HG02970 (cell line): Measurements from ENCODE around the gene ZNF558.
"Not testable (repeated sequence)": the region's sequence is repeated elsewhere in the genome, so short reads cannot be mapped to it uniquely, and the experiment has no call there.

Experiments
- ATAC-seq: cut with Tn5 transposase; IDR thresholded peaks from one replicate; pipeline ENCODE4 v1.9.1; 2021; ENCODE audit warnings: mild to moderate bottlenecking, moderate library complexity, moderate number of reproducible peaks; ENCODE audit not compliant: unreplicated experiment, low FRiP score

ZNF558 gene

GRCh38 chr19:8811315-8812172, 20.6 kb downstream of the ZNF558 start:
- ATAC-seq: no peak

DNA sequence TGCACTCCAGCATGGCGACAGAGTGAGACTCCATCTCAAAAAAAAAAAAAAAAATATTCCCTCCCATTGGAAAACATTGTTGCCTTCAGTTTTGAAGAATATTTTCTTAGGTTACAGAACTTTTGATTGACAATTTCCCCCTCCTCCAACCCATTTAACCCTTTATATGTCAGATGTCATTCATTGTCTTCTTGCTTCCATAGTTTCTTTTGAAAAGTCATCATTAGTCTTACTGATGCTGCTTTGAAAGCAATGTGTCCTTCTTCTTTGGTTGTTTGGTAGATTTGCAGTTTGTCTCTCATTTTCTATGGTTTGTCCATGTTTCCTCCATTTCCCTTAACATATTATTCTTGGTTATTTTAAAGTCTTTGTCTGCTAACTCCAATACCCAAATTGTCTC, 25.4 kb downstream of the ZNF558 start:
- no peak for ATAC-seq

DNA sequence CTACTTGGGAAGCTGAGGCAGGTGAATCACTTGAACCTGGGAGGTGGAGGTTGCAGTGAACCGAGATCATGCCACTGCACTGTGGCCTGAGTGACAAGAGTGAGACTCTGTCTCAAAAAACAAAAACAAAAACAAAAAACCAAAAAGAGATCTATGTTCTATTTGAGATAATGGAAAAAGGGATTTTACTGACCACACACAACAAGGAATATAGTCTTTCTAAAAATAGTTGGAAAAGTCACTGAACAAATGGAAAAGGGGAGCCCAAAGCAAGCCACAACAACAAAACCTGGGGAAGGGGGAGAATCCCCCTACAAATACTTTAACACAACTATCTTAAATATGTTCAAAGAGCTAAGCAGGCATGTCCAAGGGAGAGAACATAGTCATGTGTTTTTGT, 37.3 kb downstream of the ZNF558 start:
- no peak for ATAC-seq

DNA sequence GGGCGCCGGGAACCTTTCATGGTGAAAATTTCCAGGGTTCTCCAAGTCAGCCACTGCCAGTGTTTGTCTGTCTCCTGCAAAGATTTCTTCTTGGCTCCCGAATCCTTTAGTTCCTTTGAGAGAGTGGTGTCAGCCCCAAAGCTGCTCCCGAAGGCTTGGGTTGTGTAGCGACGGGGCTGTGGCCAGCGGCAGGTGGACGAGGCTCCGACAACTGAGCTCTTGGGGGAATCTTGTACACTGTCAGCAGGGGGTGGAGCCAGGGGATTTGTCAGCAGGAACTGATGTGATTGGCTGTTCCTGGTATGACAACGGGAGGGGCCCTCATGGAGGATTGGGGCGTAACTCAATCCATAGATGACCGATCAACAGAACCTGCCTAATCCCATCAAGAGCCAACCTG, 58.5 kb downstream of the ZNF558 start:
- not testable (repeated sequence) for ATAC-seq

GRCh38 chr19:8769265-8769664, 62.8 kb downstream of the ZNF558 start:
- ATAC-seq: not testable (repeated sequence)

DNA sequence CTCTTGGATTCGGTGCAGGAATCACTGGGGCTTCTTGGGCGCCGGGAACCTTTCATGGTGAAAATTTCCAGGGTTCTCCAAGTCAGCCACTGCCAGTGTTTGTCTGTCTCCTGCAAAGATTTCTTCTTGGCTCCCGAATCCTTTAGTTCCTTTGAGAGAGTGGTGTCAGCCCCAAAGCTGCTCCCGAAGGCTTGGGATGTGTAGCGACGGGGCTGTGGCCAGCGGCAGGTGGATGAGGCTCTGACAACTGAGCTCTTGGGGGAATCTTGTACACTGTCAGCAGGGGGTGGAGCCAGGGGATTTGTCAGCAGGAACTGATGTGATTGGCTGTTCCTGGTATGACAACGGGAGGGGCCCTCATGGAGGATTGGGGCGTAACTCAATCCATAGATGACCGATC, 64.8 kb downstream of the ZNF558 start:
- not testable (repeated sequence) for ATAC-seq
